Fibroblast of lung (primary cell): ENCODE data around the gene TNNI3.

Source experiments
- CTCF ChIP-seq, 2 donors: IDR thresholded peaks in 1 of 2; conservative IDR thresholded peaks in 1 of 2; 1 replicate in 1 of 2; 2 replicates in 1 of 2; pipeline ENCODE4 v1.5.1; 2011 to 2012; ENCODE audit warnings: low read length in 2 of 2, control low read depth in 1 of 2, inconsistent platforms in 1 of 2, low read depth in 1 of 2, mild to moderate bottlenecking in 1 of 2
- EZH2 ChIP-seq: IDR thresholded peaks from 2 replicates; pipeline ENCODE4 v1.5.1; 2012; ENCODE audit warnings: low read length, control low read depth, mild to moderate bottlenecking; ENCODE audit errors: missing control alignments

GRCh38 chr19:55186080-55186479, 28.5 kb upstream of the TNNI3 start:
- TF ChIP-seq CTCF (conservative IDR thresholded peaks at IDR 0.05 in 1 of 2, IDR thresholded peaks at IDR 0.05 in 1 of 2; ENCODE audit: low read depth in 1 of 2, low read length in 2 of 2), result no peak
- TF ChIP-seq EZH2, result no peak
